Kidney (tissue), 14 donors: Measurements from ENCODE around the gene TP53BP2. TPM values are rescaled to one million over a fixed set of nuclear protein-coding genes. Genes with fewer than 3 reads are reported as not detected.

Source experiments
- DNase-seq, 5 donors: peaks; one replicate each; pipeline ENCODE4 v3.0.0-alpha.2; 2013 to 2020
- FAIRE-seq: peaks from 2 replicates; lab custom pipeline; 2012; peaks lifted over from hg19 to GRCh38; lab: Jason Lieb, UNC
- H3K27ac ChIP-seq, 2 donors: one replicate each; pipeline ENCODE4 v1.7.0; 2013; ENCODE audit warnings: low read depth in 2 of 2, low read length in 2 of 2, inconsistent platforms in 1 of 2
- H3K27me3 ChIP-seq: one replicate; pipeline ENCODE4 v1.7.1; 2013; ENCODE audit warnings: low read length, inconsistent platforms; ENCODE audit not compliant: control insufficient read depth, insufficient read depth
- H3K36me3 ChIP-seq, 3 donors: one replicate each; pipeline versions ENCODE4 v1.7.0 to v1.7.1; 2013; ENCODE audit warnings: low read length in 3 of 3, control low read depth in 1 of 3, inconsistent platforms in 1 of 3; ENCODE audit not compliant: insufficient read depth in 3 of 3, control insufficient read depth in 2 of 3
- H3K4me1 ChIP-seq, 3 donors: one replicate each; pipeline versions ENCODE4 v1.7.0 to v1.7.1; 2013; ENCODE audit warnings: low read length in 3 of 3, inconsistent platforms in 1 of 3, low read depth in 1 of 3; ENCODE audit not compliant: control insufficient read depth in 2 of 3, insufficient read depth in 2 of 3
- H3K4me3 ChIP-seq, 3 donors: one replicate each; pipeline versions ENCODE4 v1.7.0 to v1.8.1; 2013; ENCODE audit warnings: low read length in 3 of 3, control low read depth in 1 of 3, inconsistent platforms in 1 of 3
- H3K9ac ChIP-seq, 3 donors: one replicate each; pipeline versions ENCODE4 v1.7.0 to v1.7.1; 2013; ENCODE audit warnings: low read length in 3 of 3, control low read depth in 1 of 3, inconsistent platforms in 1 of 3
- H3K9me3 ChIP-seq, 3 donors: one replicate each; pipeline versions ENCODE4 v1.7.0 to v1.7.1; 2013; ENCODE audit warnings: low read length in 3 of 3, control low read depth in 1 of 3, inconsistent platforms in 1 of 3; ENCODE audit not compliant: control insufficient read depth in 2 of 3, insufficient read depth in 1 of 3
- intact Hi-C: fragments of 100-400 bp; cut with DNase I; formaldehyde crosslinking; loops from one replicate; pipeline ENCODE4 v1.11.1; 2022
- polyA plus RNA-seq: library from polyadenylated mRNA; stranded (reverse); fragments of 350-450 nt; fragmentation: Illumina TruSeq; extraction: RNeasy Lipid Tissue Mini Kit (QIAGEN cat#74804); gene quantifications from one replicate; pipeline ENCODE4 v1.2.3, GENCODE V29; 2014; ENCODE audit warnings: low read depth, low replicate concordance; ENCODE audit not compliant: insufficient read depth
- total RNA-seq: library from RNA; stranded (reverse); fragmentation: NEBNext Ultra II Directional; extraction: Animal tissue kit (Norgen Biotek cat#: 25700); gene quantifications from one replicate; pipeline ENCODE4 v1.2.1, GENCODE V29; 2021
- TF ChIP-seq, protein P1 (sequence below): IDR thresholded peaks from 3 replicates; pipeline ENCODE4 v1.5.1; 2012; ENCODE audit warnings: mild to moderate bottlenecking, moderate library complexity, borderline replicate concordance; ENCODE audit not compliant: insufficient read depth; ENCODE audit errors: extremely low read depth
- donor health status: control.
- donor health status: control.
- donor health status: control.
- donor health status: control.
- donor health status: control.
- donor health status: DM: yes; HTN: yes; CAD: no.
- donor health status: Normal renal cell carcinoma (clear cell type).

The TP53BP2 gene
- total and polyA plus RNA-seq, 2 donors from 2014 or later, result 10.3 to 45.9 TPM

DNA sequence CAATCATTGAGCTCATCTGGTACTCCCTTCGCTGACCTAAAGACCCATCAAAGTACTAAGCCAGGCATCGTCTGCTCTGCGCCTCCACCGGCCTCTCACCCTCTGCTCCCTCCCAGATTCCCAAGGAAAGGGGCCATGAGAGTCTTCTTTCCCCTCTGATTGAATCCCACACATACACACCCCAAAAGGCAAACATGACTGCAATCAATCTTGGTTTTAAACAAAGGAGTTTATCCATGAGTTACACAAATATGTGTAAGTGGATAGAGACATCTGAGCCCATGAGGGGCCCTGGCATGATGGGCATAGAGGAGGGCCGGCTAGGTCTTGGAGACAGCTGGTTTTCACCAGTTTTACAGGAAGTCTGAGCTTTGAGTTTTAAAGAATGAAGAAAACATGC lies 82.5 kb downstream of the TP53BP2 start:
- DNase-seq (peak in 3 of 5 donors; percentile 60 to 80 (median 79)), FAIRE-seq (no peak)
- intact Hi-C loops, result no loop called here
- H3K9ac ChIP-seq, result no peak overlapping the region
- H3K4me1 ChIP-seq, result no peaks in the 10 kb centered on the region
- H3K27ac ChIP-seq, result no peak overlapping the region
- H3K36me3 ChIP-seq, result peaks cover 3 to 54% (median 20%) of the 10 kb centered on the region in 3 donors
- TF ChIP-seq, protein P1, sequence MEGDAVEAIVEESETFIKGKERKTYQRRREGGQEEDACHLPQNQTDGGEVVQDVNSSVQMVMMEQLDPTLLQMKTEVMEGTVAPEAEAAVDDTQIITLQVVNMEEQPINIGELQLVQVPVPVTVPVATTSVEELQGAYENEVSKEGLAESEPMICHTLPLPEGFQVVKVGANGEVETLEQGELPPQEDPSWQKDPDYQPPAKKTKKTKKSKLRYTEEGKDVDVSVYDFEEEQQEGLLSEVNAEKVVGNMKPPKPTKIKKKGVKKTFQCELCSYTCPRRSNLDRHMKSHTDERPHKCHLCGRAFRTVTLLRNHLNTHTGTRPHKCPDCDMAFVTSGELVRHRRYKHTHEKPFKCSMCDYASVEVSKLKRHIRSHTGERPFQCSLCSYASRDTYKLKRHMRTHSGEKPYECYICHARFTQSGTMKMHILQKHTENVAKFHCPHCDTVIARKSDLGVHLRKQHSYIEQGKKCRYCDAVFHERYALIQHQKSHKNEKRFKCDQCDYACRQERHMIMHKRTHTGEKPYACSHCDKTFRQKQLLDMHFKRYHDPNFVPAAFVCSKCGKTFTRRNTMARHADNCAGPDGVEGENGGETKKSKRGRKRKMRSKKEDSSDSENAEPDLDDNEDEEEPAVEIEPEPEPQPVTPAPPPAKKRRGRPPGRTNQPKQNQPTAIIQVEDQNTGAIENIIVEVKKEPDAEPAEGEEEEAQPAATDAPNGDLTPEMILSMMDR, result no peak
- H3K9me3 ChIP-seq, result no peaks in the 10 kb centered on the region
- H3K27me3 ChIP-seq, result no peaks in the 10 kb centered on the region
- no peak overlapping the region for H3K4me3 ChIP-seq

DNA sequence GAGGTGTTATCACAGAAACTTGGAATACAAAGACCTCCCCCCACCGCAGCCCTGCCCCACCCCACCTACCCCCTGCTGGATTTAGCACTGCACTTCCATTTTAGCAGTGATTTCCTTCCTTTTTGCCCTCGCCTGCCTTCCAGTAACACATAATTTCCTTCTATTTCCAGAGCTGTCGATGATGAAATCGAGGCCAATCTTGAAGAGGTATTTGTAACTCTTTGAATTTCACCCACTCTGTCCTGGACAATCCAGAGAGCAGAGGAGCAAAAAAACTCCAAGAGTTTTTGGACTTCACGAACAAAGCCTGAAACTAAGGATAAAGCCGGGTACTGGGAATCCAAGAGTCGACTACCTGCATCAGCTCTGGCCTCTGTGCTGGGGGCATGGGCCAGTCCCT lies 84.3 kb downstream of the TP53BP2 start:
- TF ChIP-seq, protein P1, result no peak
- no peak for DNase-seq
- Histone ChIP-seq H3K9me3 (no peaks in the 10 kb centered on the region), H3K27me3 (no peaks in the 10 kb centered on the region), H3K9ac (no peak overlapping the region), H3K36me3 (peaks cover 3 to 64% (median 21%) of the 10 kb centered on the region in 3 donors), H3K4me3 (no peak overlapping the region), H3K4me1 (no peaks in the 10 kb centered on the region), H3K27ac (no peak overlapping the region)
- intact Hi-C loops, result no loop called here
- FAIRE-seq, result no peak

DNA sequence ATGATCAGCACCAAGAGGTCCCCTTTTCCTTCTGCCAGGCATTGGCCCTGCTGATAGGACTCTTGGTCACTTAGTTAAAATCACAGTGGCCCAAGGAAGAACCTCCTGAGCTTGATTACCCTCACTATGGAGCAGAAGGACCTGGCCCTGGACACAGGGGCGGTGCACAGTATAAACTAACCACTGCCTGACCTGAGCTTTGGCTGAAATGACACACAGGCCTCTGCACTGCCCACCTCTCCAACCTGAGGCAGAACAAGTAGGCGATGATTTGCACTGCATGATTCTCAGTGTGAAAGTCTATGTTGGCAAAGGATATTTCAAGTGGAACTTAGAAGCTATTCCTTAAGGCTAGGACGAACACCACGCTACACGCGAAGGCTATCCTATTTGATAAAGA lies 84.9 kb downstream of the TP53BP2 start:
- H3K4me3 ChIP-seq, result no peak overlapping the region
- H3K9me3 ChIP-seq, result no peaks in the 10 kb centered on the region
- peaks cover 3 to 59% (median 21%) of the 10 kb centered on the region in 3 donors for H3K36me3 ChIP-seq
- FAIRE-seq (no peak), DNase-seq (no peak)
- intact Hi-C loops, result no loop called here
- no peaks in the 10 kb centered on the region for H3K4me1 ChIP-seq
- no peaks in the 10 kb centered on the region for H3K27me3 ChIP-seq
- no peak overlapping the region for H3K9ac ChIP-seq
- TF ChIP-seq, protein P1, result no peak
- H3K27ac ChIP-seq, result no peak overlapping the region

DNA sequence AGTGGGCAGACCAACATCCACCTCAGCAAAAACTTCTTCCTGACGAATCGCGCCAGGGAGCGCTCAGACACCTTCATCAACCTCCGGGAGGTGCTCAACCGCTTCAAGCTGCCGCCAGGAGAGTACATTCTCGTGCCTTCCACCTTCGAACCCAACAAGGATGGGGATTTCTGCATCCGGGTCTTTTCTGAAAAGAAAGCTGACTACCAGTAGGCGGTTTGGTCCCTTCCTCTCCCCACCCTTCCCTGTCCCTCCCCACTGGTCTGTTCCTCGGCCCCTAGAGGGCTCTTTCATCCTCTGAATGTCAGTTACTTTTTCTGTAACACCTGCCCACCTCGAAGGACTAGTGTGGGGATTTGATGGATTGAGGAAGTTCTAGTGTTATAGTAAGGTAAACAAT lies 86.5 kb downstream of the TP53BP2 start:
- TF ChIP-seq, protein P1, result no peak
- FAIRE-seq (no peak), DNase-seq (no peak)
- Histone ChIP-seq H3K36me3 (peaks cover 3 to 57% (median 25%) of the 10 kb centered on the region in 3 donors), H3K27ac (no peak overlapping the region), H3K4me1 (no peaks in the 10 kb centered on the region), H3K9me3 (no peaks in the 10 kb centered on the region), H3K27me3 (no peaks in the 10 kb centered on the region), H3K9ac (no peak overlapping the region), H3K4me3 (no peak overlapping the region)
- intact Hi-C loops, result no loop called here
